SK-N-SH (cell line): ENCODE measurements around the gene TIMM23.
"Not testable (repeated sequence)": the region's sequence is repeated elsewhere in the genome, so short reads cannot be mapped to it uniquely, and the experiment has no call there.

Source experiments
- FOXJ3 ChIP-seq: sonication (generic); formaldehyde crosslinking; IDR thresholded peaks from 2 replicates; pipeline ENCODE4 v1.5.1; 2020; ENCODE audit warnings: mild to moderate bottlenecking, missing genetic modification reagents
- SMC3 ChIP-seq: IDR thresholded peaks from 2 replicates; pipeline ENCODE4 v1.6.1; 2012; ENCODE audit warnings: low read depth, low read length, improper control_type of control experiment
- TF ChIP-seq, protein P1 (sequence below): fragments of 200-600 bp; sonication (generic); IDR thresholded peaks from 2 replicates; pipeline ENCODE4 v1.6.1; 2017; ENCODE audit warnings: antibody characterized with exemption, mild to moderate bottlenecking, moderate library complexity
- TF ChIP-seq, protein P2 (sequence below): IDR thresholded peaks from 2 replicates; pipeline ENCODE4 v1.4.0; 2012; ENCODE audit warnings: low read depth

DNA sequence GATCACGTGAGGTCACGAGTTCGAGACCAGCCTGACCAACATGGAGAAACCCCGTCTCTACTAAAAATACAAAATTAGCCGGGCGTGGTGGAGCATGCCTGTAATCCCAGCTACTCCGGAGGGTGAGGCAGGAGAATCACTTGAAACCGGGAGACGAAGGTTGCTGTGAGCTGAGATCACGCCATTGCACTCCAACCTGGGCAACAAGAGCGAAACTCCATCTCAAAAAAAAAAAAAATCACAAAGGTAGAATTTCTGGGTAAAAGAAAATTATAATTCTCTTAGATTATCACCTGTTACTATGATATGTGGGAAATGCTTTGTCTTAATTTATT, 77.2 kb downstream of the TIMM23 start:
- not testable (repeated sequence) for TF ChIP-seq SMC3; FOXJ3 (CRISPR knock-in tag)
- TF ChIP-seq, protein P1, sequence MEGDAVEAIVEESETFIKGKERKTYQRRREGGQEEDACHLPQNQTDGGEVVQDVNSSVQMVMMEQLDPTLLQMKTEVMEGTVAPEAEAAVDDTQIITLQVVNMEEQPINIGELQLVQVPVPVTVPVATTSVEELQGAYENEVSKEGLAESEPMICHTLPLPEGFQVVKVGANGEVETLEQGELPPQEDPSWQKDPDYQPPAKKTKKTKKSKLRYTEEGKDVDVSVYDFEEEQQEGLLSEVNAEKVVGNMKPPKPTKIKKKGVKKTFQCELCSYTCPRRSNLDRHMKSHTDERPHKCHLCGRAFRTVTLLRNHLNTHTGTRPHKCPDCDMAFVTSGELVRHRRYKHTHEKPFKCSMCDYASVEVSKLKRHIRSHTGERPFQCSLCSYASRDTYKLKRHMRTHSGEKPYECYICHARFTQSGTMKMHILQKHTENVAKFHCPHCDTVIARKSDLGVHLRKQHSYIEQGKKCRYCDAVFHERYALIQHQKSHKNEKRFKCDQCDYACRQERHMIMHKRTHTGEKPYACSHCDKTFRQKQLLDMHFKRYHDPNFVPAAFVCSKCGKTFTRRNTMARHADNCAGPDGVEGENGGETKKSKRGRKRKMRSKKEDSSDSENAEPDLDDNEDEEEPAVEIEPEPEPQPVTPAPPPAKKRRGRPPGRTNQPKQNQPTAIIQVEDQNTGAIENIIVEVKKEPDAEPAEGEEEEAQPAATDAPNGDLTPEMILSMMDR, result not testable (repeated sequence)
- TF ChIP-seq, protein P2, sequence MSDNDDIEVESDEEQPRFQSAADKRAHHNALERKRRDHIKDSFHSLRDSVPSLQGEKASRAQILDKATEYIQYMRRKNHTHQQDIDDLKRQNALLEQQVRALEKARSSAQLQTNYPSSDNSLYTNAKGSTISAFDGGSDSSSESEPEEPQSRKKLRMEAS, result not testable (repeated sequence)
